GM19468 (cell line): ENCODE results near the gene MLLT6.

Experiments
- ATAC-seq: cut with Tn5 transposase; IDR thresholded peaks from one replicate; pipeline ENCODE4 v1.9.1; 2021; ENCODE audit warnings: mild to moderate bottlenecking, moderate library complexity, moderate number of reproducible peaks; ENCODE audit not compliant: unreplicated experiment; ENCODE audit errors: extremely low read depth

Gene MLLT6

DNA sequence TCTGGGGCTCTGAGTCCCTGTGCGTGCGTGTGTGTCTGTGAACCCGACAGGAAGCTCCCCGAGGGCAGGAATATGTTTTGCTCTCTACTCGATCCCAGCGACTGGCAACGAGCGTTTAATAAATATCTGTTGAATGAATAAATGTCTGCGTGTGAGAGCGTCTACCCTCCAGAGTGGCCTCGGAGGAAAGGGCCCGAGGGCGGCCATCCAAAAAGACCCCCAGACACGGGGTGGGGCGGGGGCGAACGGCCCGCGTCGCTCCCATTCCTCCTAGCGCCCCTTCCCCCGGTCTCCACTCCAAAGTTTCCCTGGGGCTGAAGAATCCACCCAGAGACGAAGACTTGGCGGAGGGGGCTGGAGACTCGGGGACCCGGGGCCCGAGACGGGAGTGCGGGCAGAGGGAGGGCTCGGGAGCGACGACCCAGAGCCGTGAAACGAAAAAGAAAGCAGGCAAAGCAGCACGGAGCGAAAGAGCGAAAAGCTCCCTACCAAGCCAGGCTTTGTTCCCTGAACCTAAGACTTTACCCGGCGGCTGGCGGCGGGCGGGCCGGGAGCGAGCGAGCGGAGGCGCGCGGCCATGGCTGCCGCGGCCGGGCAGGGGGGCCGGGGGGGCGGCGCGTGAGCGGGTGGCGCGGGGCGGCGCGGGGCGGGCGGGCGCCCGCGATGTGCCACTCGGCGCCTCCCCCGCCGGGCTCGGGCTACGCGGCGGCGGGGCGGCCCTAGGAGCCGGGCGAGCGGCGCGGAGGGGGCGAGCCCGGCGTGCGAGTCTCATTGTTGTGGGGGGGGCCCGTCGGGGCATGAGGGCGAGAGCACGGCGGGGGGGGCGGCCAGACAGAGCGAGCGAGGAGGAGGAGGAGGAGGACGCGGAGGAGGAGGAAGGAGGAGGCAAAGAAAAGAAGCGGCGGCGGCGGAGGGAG lies at the start of gene MLLT6:
MLLT6 (plus strand) TSS at position 668 of the 917 bp plus-strand sequence. CDS start 360 bp downstream, outside the sequence.
- no peak for ATAC-seq

DNA sequence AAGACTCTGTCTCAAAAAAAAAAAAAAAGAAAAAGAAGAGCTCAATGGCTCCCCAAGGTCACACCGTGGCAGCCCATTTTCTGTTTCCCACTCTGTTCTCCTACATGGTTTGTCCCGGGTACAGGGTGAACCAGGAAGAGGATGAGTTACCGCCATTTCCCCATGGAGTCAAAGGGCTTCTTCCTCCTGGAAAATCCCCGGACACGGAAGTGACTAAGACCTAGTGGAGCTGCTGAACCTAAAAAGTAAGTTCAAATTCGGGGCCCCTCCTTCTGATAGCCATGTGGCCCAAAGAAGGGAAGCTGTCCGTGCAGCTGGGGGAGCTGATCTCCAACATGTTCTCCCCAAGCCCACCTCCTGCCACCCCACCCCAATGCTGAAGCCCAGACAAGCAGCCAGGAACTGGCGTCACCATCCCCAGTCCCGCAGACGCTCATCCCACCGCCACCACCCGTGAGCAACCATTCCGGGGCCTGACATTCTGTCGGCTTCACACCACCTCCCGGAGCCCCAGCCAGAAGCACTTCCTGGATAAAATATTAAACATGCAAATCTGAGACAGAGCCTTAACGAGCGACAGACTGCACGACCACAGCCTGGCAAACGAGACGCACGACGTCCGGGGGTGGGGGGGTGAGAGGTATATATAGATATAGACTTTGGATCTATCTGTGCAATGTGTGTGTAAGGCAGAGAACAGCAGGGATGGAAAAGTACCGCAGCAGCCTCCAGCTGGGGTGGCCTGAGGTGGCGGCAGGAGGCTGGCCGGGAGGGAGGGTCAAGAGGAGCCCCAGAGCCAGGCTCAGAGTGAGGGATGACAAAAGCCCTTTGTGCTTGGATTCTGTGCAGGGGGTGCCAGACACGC lies 47.9 kb upstream of the MLLT6 start:
- ATAC-seq = no peak

DNA sequence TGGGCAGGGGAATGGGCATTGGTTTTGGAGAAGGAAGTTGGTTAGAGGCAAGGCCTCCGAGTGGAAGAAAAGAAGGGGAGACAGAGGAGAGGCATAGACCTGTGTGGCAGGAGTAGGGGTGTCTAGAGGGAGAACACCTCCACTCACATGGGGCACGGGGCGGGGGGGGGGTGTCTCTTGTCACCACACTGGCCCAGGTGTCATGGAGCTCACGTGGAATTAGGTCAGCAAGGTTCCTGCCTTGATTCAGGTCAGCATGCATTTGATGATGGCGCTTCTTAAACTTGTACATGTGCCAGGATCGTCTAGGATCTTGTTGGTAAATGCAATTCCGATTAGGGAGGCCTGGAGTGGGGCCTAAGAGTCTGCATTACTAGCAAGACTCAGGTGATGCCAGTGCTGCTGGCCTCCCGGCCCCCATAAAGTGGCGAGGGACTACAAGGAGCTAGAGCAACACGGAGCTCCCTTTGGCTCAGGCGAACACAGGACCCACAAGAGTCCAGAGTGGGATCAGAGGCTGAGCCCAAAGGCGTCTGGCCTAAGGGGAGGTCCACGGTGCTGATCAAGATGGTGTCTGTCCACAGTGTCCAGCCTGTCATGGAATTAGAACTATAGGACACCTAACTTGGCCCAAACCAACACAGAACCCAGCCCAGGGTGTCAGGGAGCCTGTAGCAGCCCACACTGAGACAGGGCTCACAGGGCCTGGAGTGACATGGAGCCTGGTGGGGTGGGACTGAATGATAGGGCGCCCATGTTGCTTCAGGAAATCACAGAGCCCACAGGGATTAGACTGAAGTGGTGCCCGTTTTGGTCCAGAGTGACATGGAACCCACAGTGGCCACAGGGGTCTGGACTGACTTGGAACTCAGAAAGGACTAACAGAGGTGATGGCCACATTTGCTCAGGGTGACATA lies 47.0 kb upstream of the MLLT6 start:
- no peak for ATAC-seq

DNA sequence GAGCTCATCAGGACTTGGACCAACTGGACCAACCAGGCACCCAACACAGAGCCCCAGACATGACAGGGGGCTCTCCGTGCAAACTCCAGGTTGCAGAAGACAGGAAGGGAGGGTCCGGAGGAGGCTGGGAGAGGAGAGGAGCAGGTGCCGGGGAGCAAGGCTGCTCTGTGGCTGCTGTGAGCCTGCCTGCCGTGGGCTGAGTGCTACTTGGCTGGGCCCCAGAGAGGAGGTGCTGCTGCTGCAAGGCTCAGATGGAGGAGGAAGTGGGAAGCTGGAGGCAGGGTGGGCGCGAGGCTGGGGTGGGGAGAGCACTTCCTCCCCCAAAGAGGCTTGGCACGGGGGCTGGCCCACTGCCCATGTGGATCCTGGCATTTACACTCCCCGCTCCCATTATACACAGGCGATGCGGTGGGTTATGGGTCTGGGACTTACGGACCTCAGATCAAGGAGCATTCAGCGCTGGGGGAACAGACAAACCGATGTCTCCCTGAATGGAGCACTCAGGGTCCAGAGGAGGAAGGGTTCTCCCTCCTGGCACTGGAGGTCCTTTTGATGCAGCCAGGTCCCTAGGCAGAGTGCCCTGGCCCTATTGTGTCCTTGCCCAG lies 46.2 kb upstream of the MLLT6 start:
- ATAC-seq = no peak

DNA sequence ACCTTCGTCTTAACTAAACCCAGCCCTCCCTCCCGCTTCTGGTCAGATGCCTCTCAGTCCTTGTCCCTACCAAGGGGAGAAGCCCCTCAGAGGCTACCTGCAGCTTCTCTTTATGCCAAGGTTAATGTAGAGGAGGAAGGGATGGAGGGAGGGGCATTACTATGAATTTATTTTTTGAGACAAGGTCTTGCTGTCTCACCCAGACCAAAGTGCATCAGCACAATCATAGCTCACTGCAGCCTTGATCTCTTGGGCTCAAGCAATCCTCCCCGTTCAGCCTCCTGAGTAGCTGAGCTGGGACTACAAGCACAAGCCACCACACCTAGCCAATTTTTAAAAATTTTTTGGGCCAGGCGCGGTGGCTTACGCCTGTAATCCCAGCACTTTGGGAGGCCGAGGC lies 45.7 kb upstream of the MLLT6 start:
- no peak for ATAC-seq

DNA sequence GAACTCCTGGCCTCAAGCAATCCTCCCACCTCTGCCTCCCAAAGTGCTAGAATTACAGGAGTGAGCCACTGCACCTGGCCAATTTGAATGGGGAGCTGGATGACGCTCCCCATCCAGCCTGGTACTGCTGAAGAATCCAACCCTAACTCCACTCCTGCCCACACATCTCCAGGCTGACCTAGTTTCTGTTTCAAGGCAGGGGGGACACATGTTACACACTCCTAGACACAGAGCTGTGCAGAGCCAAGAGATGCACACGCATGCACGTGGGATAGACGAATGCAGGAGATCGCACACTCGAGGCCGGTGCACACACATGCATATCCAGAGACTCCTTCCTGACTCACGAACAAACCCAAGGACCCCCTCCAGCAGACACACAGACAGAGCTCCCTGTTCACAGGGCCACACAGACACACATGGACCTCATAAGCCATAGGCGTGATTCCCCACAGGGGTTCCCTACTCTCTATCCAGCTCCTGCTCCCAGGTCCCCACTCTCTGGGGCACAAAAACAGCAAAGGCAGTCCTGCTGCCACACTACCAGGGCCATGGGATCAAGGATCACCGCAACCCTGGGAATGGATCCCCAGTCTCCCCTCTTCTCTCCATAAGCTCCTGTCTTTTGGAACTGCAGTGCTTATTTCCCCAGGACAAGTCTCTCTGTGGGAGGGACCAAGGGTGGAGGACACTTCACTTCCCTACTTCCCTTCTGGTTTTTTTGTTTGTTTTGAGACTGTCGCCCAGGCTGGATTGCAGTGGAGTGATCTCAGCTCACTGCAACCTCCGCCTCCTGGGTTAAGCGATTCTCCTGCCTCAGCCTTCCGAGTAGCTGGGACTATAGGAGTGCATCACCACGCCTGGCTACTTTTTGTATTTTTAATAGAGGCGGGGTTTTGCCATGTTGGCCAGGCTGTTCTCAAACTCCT lies 44.7 kb upstream of the MLLT6 start:
- ATAC-seq = no peak

DNA sequence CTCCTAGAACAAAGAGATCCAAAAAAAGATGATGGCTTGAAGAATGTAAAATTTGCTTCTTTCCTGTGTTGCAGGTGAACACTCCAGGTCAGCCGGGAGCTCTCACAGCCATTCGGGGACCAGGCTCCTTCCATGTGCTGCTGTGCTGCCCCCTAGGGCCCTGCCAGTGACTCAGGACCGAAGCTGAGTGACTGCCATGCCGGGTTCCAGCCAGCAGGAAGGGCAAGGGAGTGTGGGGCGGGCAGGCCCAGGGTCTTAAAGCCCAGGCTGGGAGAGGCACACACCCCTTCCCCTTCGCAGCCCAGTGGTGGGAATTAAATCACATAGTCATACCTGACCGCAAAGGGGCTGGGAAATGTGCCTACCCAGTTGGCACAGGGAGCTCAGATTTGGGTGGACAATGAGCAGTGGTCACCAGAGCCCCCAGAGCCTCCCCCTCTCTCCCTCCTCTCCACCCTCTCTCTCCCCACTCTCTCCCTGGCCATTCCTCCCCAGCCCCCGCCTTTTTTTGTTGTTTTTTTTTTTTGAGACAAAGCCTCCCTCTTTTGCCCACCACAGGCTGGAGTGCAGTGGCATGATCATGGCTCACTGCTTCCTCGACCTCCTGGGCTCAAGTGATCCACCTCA lies 41.8 kb upstream of the MLLT6 start:
- no peak for ATAC-seq

DNA sequence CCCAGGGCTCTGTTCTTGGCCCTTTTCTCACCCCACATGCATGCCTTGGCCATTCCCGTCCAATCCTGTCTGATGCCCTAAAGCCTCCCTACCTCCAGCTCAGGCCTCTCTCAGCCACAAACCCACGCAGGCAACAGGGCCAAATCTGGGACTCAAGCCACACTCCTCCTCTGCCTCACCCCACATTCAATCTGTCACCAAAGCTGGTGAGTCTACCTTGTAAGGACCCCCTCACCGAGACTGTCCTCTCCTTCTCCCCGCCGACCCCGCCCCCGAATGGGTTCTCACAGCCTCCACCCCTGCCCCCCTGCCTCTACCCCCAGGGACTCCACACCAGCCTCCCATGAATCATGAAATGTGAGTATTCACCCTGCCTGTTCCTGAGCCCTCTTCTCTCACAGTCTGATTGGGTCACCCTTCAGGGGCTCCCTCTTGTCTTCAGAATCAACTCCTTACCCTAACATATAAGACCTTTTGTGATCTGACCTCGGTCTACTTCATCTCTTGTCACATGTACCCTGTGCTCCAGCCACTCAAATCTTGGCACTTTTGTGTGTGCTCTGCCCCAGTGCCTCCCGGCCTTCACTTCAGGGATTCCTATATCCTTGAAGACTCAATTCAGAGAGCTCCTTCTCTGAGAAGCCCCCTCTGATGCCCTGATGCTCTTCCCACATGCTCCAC lies 41.0 kb upstream of the MLLT6 start:
- no peak for ATAC-seq

DNA sequence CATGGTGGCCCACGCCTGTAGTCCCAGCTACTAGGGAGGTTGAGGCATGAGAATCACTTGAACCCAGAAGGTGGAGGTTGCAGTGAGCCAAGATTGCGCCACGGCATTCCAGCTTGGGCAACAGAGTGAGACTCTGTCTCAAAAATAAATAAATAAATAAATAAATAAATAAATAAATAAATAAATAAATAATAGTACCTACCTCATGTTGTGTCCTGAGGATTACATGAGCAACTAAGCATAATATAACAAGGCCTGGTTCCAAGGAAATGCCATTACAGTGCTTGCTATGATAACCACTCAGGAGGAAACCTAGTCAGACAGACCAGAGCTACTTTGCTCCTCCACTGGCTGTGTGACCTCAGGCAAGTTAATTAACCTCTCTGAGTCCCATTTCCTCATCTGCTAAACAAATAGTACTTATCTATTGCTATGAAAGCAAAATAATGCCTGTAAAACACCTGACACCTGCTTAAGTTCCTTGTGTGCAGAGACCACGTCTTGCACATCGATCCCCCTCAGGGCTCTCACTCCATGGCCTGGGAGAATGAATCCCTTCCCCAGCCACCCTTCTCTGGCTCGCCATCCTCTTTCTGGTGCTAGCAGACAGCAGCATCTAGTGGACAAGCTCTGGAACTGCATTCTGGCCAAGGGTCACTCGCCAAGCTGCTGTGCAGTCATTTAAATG lies 37.8 kb upstream of the MLLT6 start:
- no peak for ATAC-seq

DNA sequence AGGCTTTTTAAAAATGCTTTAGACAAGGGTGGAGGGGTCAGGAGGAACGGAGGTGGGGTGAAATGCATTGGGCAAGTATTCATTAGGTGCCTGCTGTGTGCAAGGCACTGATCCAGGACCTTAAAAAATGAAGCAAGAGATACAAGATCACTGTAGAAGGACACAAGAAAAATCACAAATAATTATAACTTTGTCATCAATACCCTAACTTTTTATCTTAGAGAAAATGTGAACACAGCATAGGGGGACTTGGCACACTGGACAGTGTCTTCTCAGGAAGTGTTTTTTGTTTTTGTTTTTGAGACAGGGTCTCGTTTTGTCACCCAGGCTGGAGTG lies 37.3 kb upstream of the MLLT6 start:
- ATAC-seq = no peak

DNA sequence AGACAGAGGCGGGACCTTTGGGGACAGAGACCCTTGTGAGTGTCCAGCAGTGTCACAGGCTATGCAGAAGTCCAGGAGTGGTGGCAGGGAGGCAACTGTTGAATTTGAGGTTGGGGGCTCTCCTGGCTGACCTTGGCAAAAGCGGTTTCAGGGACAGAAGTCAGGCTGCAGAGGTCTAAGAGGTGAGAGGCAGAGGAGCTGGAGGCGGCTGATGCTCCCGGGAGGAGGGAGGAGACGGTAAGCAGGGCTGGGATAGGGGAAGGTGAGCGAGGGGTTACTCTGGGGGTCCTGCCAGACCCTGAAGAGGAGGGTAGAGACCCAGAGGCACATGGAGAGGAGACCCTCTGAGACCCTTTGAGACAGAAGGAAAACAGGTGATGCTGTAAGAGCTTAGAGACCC lies 35.6 kb upstream of the MLLT6 start:
- no peak for ATAC-seq

DNA sequence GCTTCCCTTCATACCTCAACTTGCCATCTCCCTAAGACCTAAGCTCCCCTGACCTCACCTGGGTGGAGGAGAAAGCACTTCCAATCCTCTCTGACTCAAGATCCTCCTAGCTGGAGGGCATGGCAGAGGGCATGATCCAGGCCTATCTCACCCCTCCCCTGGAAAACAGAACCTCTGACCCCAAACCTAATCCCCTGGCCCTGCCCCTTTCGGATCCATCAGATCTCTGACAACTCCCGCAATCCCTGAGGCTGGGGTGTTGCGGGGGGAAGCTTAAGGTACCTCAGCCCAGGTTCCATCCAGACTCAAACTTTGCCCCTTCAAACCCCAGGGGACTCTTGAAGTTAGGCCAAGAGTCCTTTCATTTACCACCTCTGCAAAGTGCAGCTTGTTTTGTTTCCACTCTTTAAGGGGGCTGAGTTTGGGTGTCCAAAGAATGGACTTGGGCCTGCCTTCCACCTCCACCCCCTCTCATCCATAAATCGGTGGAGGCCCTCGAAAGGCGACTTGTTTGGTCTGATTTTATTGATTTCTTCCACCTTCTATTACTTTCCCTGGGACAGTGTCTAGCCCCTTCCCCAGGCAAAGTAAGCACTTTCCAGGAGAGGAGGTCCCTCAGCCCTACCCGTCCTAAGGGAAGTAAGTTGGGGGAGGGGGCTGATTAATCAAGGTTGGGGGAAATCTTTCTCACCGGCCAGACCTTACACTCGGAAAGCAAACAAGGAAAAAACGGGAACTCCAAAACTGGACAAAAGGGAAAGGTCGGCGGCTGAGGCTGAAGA lies 32.9 kb upstream of the MLLT6 start:
- no peak for ATAC-seq

DNA sequence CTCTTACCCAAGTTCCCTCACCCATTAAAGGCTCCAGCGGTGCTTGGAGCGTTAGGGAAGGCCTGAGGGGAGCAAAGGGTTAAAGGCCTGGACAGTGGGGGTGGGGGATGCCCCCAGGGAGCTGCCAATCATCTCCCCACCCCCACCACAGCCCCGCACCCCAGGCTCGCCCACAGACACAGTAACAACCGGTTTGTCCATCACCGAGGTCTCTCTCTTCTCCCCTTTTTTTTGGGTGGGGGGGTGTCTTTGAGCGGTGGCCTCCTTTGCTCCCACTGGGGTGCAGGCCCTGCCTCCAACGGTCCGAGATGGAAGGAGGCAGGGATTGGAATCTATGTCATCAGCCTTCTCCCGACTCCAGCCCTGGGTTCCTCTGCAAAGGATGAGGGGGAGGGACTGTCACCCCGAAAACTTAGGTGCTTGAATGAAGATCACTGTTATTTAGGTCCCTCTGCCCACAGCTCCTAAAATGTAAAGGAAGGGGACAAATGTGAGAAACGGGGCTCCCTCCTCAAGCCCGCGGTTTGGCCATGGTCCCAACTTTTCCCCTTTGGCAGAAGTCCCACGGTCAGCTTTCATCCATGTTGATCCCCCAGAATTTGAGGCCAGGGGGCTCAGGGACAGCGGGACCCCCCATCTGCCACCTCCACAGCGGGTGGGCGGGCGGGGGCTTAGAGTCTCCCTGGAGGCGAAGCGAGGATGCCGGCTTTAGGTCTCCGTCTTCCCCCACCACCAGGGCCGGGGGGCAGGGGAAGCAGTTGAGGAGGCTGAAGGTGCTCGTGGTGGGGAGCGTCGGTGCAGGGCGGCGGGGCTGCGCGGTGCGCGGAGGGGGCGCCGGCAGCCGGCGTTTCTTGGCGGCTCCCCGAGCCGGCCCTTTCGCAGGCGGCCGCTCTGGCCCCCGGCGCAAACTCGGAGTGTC lies 32.0 kb upstream of the MLLT6 start:
- ATAC-seq = no peak

DNA sequence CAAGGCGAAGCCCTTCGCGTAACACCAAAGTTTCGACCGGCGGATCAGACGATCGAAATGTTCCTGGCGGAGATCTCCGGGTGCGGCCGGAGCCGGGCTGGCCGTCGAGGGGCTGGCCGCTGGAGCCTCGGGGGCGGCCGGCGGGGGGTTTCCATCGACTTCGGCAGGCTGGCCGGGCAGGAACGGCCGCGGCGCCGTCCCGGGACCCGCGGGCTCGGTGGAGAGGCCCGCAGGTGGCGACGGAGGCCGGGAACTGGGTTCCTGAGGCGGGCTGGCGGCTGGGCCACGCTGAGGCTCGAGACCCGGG lies 31.4 kb upstream of the MLLT6 start:
- ATAC-seq = no peak

DNA sequence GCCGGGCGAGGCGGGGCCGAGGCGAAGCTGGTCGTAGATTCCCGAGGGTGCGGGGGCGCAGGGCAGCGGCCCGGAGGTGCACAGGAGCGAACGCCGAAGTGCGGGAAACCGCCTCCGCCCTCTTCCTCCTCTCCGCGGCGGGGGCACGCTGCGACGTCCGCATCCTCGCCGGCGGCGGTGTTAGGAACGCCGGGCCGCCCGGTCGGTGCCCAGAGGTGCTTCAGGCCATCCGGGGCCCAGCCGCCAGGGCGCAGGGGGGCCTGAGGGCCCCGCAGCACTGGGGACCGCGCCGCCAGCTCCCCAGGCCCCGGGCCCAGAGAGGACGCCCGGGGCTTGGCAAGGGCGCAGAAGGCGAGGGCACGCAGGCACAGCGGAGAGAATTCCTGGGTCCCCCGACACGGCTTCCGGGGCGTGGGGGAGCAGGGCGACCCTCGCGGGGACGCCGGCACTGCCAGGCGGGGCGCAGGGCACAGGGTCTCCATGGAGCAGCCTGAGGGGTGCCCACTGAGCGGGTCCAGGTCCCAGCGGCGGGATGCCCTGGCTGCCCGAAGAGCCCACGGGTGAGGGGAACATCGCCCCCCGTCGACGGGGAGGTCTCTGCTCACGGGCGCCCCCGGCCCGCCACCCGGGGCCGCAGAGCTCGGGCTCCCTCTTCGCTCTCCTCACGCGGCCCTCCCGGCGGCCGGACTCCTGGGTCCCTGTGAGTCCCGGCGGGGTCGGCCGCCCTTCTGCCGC lies 30.9 kb upstream of the MLLT6 start:
- ATAC-seq = no peak
